ENCODE data around the gene LGALS14. TPM values are rescaled to one million over a fixed set of nuclear protein-coding genes. Genes with fewer than 3 reads are reported as not detected.
"Not testable (repeated sequence)": the region's sequence is repeated elsewhere in the genome, so short reads cannot be mapped to it uniquely, and the experiment has no call there.

LGALS14 gene
- total RNA-seq, 1 donor: not detected

GRCh38 chr19:39709026-39709872 is 5.0 kb downstream of the LGALS14 start:
- no peak for DNase-seq (ENCODE audit: low read depth)
- H3K4me3 ChIP-seq (ENCODE audit: low read depth, low read length): no peak overlapping the region
- no peak for TF ChIP-seq CTCF (IDR thresholded peaks at IDR 0.05; ENCODE audit: insufficient read depth, low read depth, low read length)

- no peak overlapping the region for H3K4me3 ChIP-seq (ENCODE audit: low read depth, low read length)
- TF ChIP-seq CTCF (IDR thresholded peaks at IDR 0.05; ENCODE audit: insufficient read depth, low read depth, low read length): no peak
- no peak for DNase-seq (ENCODE audit: low read depth)
Measured at GRCh38 chr19:39710333-39710890, 6.1 kb downstream of the LGALS14 start.

- not testable (repeated sequence) for DNase-seq (ENCODE audit: low read depth); H3K4me3 ChIP-seq (ENCODE audit: low read depth, low read length)
Measured at GRCh38 chr19:39720144-39720543, 15.9 kb downstream of the LGALS14 start.

- no peak for DNase-seq (ENCODE audit: low read depth)
- no peak for TF ChIP-seq CTCF (IDR thresholded peaks at IDR 0.05; ENCODE audit: insufficient read depth, low read depth, low read length)
- H3K4me3 ChIP-seq (ENCODE audit: low read depth, low read length): no peak overlapping the region
Measured at GRCh38 chr19:39725995-39726394, 21.7 kb downstream of the LGALS14 start.

- no peak overlapping the region for H3K4me3 ChIP-seq (ENCODE audit: low read depth, low read length)
- TF ChIP-seq CTCF (IDR thresholded peaks at IDR 0.05; ENCODE audit: insufficient read depth, low read depth, low read length): no peak
Measured at GRCh38 chr19:39727070-39727800, 23.0 kb downstream of the LGALS14 start.

GRCh38 chr19:39728040-39728439 is 23.8 kb downstream of the LGALS14 start:
- DNase-seq (ENCODE audit: low read depth): no peak
- no peak for TF ChIP-seq CTCF (IDR thresholded peaks at IDR 0.05; ENCODE audit: insufficient read depth, low read depth, low read length)

More at GRCh38 chr19:39727070-39727800, 23.0 kb downstream of the LGALS14 start:
- DNase-seq (ENCODE audit: low read depth): no peak

GRCh38 chr19:39729594-39729993 is 25.3 kb downstream of the LGALS14 start:
- H3K4me3 ChIP-seq (ENCODE audit: low read depth, low read length): no peak overlapping the region
- no peak for DNase-seq (ENCODE audit: low read depth)
- no peak for TF ChIP-seq CTCF (IDR thresholded peaks at IDR 0.05; ENCODE audit: insufficient read depth, low read depth, low read length)

More at GRCh38 chr19:39728040-39728439, 23.8 kb downstream of the LGALS14 start:
- H3K4me3 ChIP-seq (ENCODE audit: low read depth, low read length): no peak overlapping the region
